ENCODE results near the gene CCNF. TPM values are rescaled to one million over a fixed set of nuclear protein-coding genes. Genes with fewer than 3 reads are reported as not detected.
A peak's percentile ranks its signal among the peaks of the same experiment; 100 is the strongest.

CCNF gene
- total and polyA plus RNA-seq, 11 donors = 0.38 to 6.0 (median 1.6) TPM

GRCh38 chr16:2386990-2387389 lies 42.3 kb upstream of the CCNF start:
- 65 to 78% (median 70%) methylated on average over 3 of the region's 3 CpGs for WGBS, 4 donors
- Histone ChIP-seq H3K4me1 (no peaks in the 10 kb centered on the region), H3K9me3 (peaks cover 0 to 21% (median 9%) of the 10 kb centered on the region in 12 donors), H3K27ac (no peak overlapping the region), H3K27me3 (no peaks in the 10 kb centered on the region), H3K4me3 (no peak overlapping the region), H3K36me3 (no peaks in the 10 kb centered on the region)
- intact Hi-C loops (cut with DNase I) = no loop called here
- ATAC-seq = no peak
- TF ChIP-seq CTCF (IDR thresholded peaks at IDR 0.05) (no peak), POLR2A (IDR thresholded peaks at IDR 0.05) (no peak)
- no peak for DNase-seq

- intact Hi-C loops (cut with DNase I) = no loop called here
- TF ChIP-seq CTCF (IDR thresholded peaks at IDR 0.05) (no peak), POLR2A (IDR thresholded peaks at IDR 0.05) (no peak)
- DNase-seq (no peak), ATAC-seq (no peak)
- no peaks in the 10 kb centered on the region for H3K36me3 ChIP-seq
- no peaks in the 10 kb centered on the region for H3K27me3 ChIP-seq
- 79 to 86% (median 84%) methylated on average over 3 of the region's 3 CpGs for WGBS, 4 donors
- no peaks in the 10 kb centered on the region for H3K4me1 ChIP-seq
- H3K9me3 ChIP-seq = peaks cover 0 to 21% (median 9%) of the 10 kb centered on the region in 12 donors
- H3K27ac ChIP-seq = no peak overlapping the region
- no peak overlapping the region for H3K4me3 ChIP-seq
These were observed 40.9 kb upstream of the CCNF start for GRCh38 chr16:2388139-2388874.

- Histone ChIP-seq H3K27me3 (no peaks in the 10 kb centered on the region), H3K9me3 (peaks cover 0 to 21% (median 9%) of the 10 kb centered on the region in 12 donors), H3K27ac (no peak overlapping the region), H3K4me3 (no peak overlapping the region), H3K36me3 (no peaks in the 10 kb centered on the region), H3K4me1 (no peaks in the 10 kb centered on the region)
- intact Hi-C loops (cut with DNase I) = no loop called here
- DNase-seq (peak in 1 of 5 donors; percentile 32), ATAC-seq (peak in 3 of 4 donors; percentile 68 to 85 (median 83))
- no peak for TF ChIP-seq CTCF (IDR thresholded peaks at IDR 0.05)
- TF ChIP-seq POLR2A (IDR thresholded peaks at IDR 0.05) = no peak
- WGBS, 4 donors = 41 to 53% (median 49%) methylated on average over 2 of the region's 2 CpGs
These were observed 40.3 kb upstream of the CCNF start for GRCh38 chr16:2388875-2389433.

- intact Hi-C loops (cut with DNase I) = no loop called here
- Histone ChIP-seq H3K4me1 (no peaks in the 10 kb centered on the region), H3K27me3 (peaks cover 0 to 2% (median 0%) of the 10 kb centered on the region in 9 donors), H3K4me3 (no peak overlapping the region), H3K36me3 (no peaks in the 10 kb centered on the region), H3K9me3 (peaks cover 0 to 21% (median 9%) of the 10 kb centered on the region in 12 donors), H3K27ac (no peak overlapping the region)
- DNase-seq = no peak
- no peak for TF ChIP-seq CTCF (IDR thresholded peaks at IDR 0.05)
- no peak for TF ChIP-seq POLR2A (IDR thresholded peaks at IDR 0.05)
- no peak for ATAC-seq
These were observed 37.2 kb upstream of the CCNF start for GRCh38 chr16:2392025-2392424.

Measured in heart left ventricle (tissue), 16 donors.